ENCODE data around the gene PRR16.

The PRR16 gene

GRCh38 chr5:120464627-120465435 is 731 bp downstream of the PRR16 start:
- peak; percentile 14 for DNase-seq

GRCh38 chr5:120465436-120465961 is 1.4 kb downstream of the PRR16 start:
- DNase-seq = no peak

- no peak for DNase-seq
Observed at GRCh38 chr5:120466341-120467006, 2.4 kb downstream of the PRR16 start.

- DNase-seq = no peak
Observed at GRCh38 chr5:120471971-120472370, 7.9 kb downstream of the PRR16 start.

GRCh38 chr5:120472911-120473310 is 8.8 kb downstream of the PRR16 start:
- no peak for DNase-seq

GRCh38 chr5:120473332-120473731 is 9.2 kb downstream of the PRR16 start:
- DNase-seq = no peak

- no peak for DNase-seq
Observed at GRCh38 chr5:120476063-120476462, 12.0 kb downstream of the PRR16 start.

GRCh38 chr5:120479066-120479465 is 15.0 kb downstream of the PRR16 start:
- no peak for DNase-seq

GRCh38 chr5:120499876-120500563 is 35.9 kb downstream of the PRR16 start:
- no peak for DNase-seq

- DNase-seq = no peak
Observed at GRCh38 chr5:120502531-120502930, 38.4 kb downstream of the PRR16 start.

GRCh38 chr5:120503341-120503740 is 39.2 kb downstream of the PRR16 start:
- no peak for DNase-seq

GRCh38 chr5:120504057-120504456 is 40.0 kb downstream of the PRR16 start:
- DNase-seq = no peak

- no peak for DNase-seq
Observed at GRCh38 chr5:120507197-120507596, 43.1 kb downstream of the PRR16 start.

- DNase-seq = no peak
Observed at GRCh38 chr5:120507800-120508463, 43.8 kb downstream of the PRR16 start.

GRCh38 chr5:120509053-120509452 is 45.0 kb downstream of the PRR16 start:
- no peak for DNase-seq

GRCh38 chr5:120510098-120510637 is 46.1 kb downstream of the PRR16 start:
- DNase-seq = no peak

GRCh38 chr5:120510994-120511686 is 47.0 kb downstream of the PRR16 start:
- no peak for DNase-seq

GRCh38 chr5:120512068-120512467 is 48.0 kb downstream of the PRR16 start:
- no peak for DNase-seq

- no peak for DNase-seq
Observed at GRCh38 chr5:120512791-120513650, 48.9 kb downstream of the PRR16 start.

- no peak for DNase-seq
Observed at GRCh38 chr5:120516805-120517204, 52.7 kb downstream of the PRR16 start.
